NCI-H187 treated with DMSO at 0.1 percent for 48 hours (cell line): Measurements from ENCODE around the gene ZFHX3.

Source experiments
- DNase-seq: peaks from one replicate; lab custom pipeline; 2025; lab: John Stamatoyannopoulos, UW

The ZFHX3 gene

GRCh38 chr16:72824761-72825160, 223.2 kb downstream of the ZFHX3 start:
- no peak for DNase-seq

- no peak for DNase-seq
These were observed 223.9 kb downstream of the ZFHX3 start for GRCh38 chr16:72824027-72824426.

- no peak for DNase-seq
These were observed 226.6 kb downstream of the ZFHX3 start for GRCh38 chr16:72821185-72821950.

- no peak for DNase-seq
These were observed 228.6 kb downstream of the ZFHX3 start for GRCh38 chr16:72819345-72819744.

GRCh38 chr16:72818236-72818845, 229.6 kb downstream of the ZFHX3 start:
- DNase-seq = no peak

- no peak for DNase-seq
These were observed 232.3 kb downstream of the ZFHX3 start for GRCh38 chr16:72815348-72816318.

GRCh38 chr16:72814226-72814625, 233.7 kb downstream of the ZFHX3 start:
- DNase-seq = no peak

- no peak for DNase-seq
These were observed 235.3 kb downstream of the ZFHX3 start for GRCh38 chr16:72812672-72813071.

GRCh38 chr16:72811876-72812275, 236.1 kb downstream of the ZFHX3 start:
- no peak for DNase-seq

GRCh38 chr16:72811188-72811720, 236.7 kb downstream of the ZFHX3 start:
- DNase-seq = no peak

GRCh38 chr16:72810480-72810879, 237.4 kb downstream of the ZFHX3 start:
- no peak for DNase-seq

- DNase-seq = no peak
These were observed 238.5 kb downstream of the ZFHX3 start for GRCh38 chr16:72809446-72809845.

GRCh38 chr16:72808754-72809153, 239.2 kb downstream of the ZFHX3 start:
- no peak for DNase-seq

- DNase-seq = no peak
These were observed 240.7 kb downstream of the ZFHX3 start for GRCh38 chr16:72807245-72807644.

- DNase-seq = no peak
These were observed 242.4 kb downstream of the ZFHX3 start for GRCh38 chr16:72805486-72805885.

GRCh38 chr16:72800524-72801161, 247.3 kb downstream of the ZFHX3 start:
- no peak for DNase-seq

- no peak for DNase-seq
These were observed 249.7 kb downstream of the ZFHX3 start for GRCh38 chr16:72798264-72798663.

GRCh38 chr16:72797621-72798020, 250.3 kb downstream of the ZFHX3 start:
- DNase-seq = peak; percentile 4

- DNase-seq = no peak
These were observed 251.7 kb downstream of the ZFHX3 start for GRCh38 chr16:72796222-72796621.

GRCh38 chr16:72794986-72795385, 252.9 kb downstream of the ZFHX3 start:
- no peak for DNase-seq

- no peak for DNase-seq
These were observed 253.6 kb downstream of the ZFHX3 start for GRCh38 chr16:72794319-72794718.

GRCh38 chr16:72793716-72794115, 254.2 kb downstream of the ZFHX3 start:
- DNase-seq = no peak
